GM19239 (cell line): ENCODE measurements around the gene PANK4.
"Not testable (repeated sequence)": the region's sequence is repeated elsewhere in the genome, so short reads cannot be mapped to it uniquely, and the experiment has no call there.

Source experiments
- DNase-seq: peaks from one replicate; pipeline ENCODE4 v3.0.0; 2011; ENCODE audit warnings: low spot score; ENCODE audit not compliant: insufficient read length
- FAIRE-seq: peaks from 2 replicates; lab custom pipeline; 2011; peaks lifted over from hg19 to GRCh38; lab: Jason Lieb, UNC

Gene PANK4

GRCh38 chr1:2470290-2471158 lies 55.9 kb downstream of the PANK4 start:
- DNase-seq (no peak), FAIRE-seq (no peak)

GRCh38 chr1:2469103-2469940 lies 57.1 kb downstream of the PANK4 start:
- no peak for FAIRE-seq
- DNase-seq, result no peak

GRCh38 chr1:2468540-2468939 lies 57.9 kb downstream of the PANK4 start:
- no peak for FAIRE-seq
- no peak for DNase-seq

- no peak for FAIRE-seq
- DNase-seq, result no peak
These were observed 58.3 kb downstream of the PANK4 start for GRCh38 chr1:2468041-2468472.

- DNase-seq, result no peak
- no peak for FAIRE-seq
These were observed 59.3 kb downstream of the PANK4 start for GRCh38 chr1:2466958-2467554.

GRCh38 chr1:2466270-2466665 lies 60.1 kb downstream of the PANK4 start:
- FAIRE-seq, result no peak
- no peak for DNase-seq

- no peak for FAIRE-seq
These were observed 60.8 kb downstream of the PANK4 start for GRCh38 chr1:2465371-2466269.

GRCh38 chr1:2463396-2463795 lies 63.0 kb downstream of the PANK4 start:
- no peak for DNase-seq
- no peak for FAIRE-seq

More at GRCh38 chr1:2465371-2466269, 60.8 kb downstream of the PANK4 start:
- no peak for DNase-seq

GRCh38 chr1:2462819-2463218 lies 63.6 kb downstream of the PANK4 start:
- no peak for DNase-seq
- no peak for FAIRE-seq

GRCh38 chr1:2460996-2461751 lies 65.2 kb downstream of the PANK4 start:
- no peak for DNase-seq
- FAIRE-seq, result no peak

- DNase-seq, result no peak
These were observed 66.2 kb downstream of the PANK4 start for GRCh38 chr1:2460203-2460602.

GRCh38 chr1:2459757-2460156 lies 66.6 kb downstream of the PANK4 start:
- FAIRE-seq, result no peak
- DNase-seq, result no peak

More at GRCh38 chr1:2460203-2460602, 66.2 kb downstream of the PANK4 start:
- no peak for FAIRE-seq

GRCh38 chr1:2459102-2459753 lies 67.2 kb downstream of the PANK4 start:
- not testable (repeated sequence) for DNase-seq, FAIRE-seq

- FAIRE-seq (no peak), DNase-seq (no peak)
These were observed 67.7 kb downstream of the PANK4 start for GRCh38 chr1:2458687-2459086.
